GM23248 (cell line): Measurements from ENCODE around the gene FKBP1C.

Source experiments
- EZH2 ChIP-seq: fragments of 200-600 bp; sonication (generic); IDR thresholded peaks from 2 replicates; pipeline ENCODE4 v1.6.1; 2018; ENCODE audit warnings: antibody characterized with exemption, mild to moderate bottlenecking; ENCODE audit not compliant: insufficient read depth, poor library complexity, severe bottlenecking
- EZH2phosphoT487 ChIP-seq: fragments of 200-600 bp; sonication (generic); IDR thresholded peaks from 2 replicates; pipeline ENCODE4 v1.6.1; 2018; ENCODE audit warnings: antibody characterized with exemption, moderate library complexity, mild to moderate bottlenecking, low read depth; ENCODE audit not compliant: insufficient read depth

DNA sequence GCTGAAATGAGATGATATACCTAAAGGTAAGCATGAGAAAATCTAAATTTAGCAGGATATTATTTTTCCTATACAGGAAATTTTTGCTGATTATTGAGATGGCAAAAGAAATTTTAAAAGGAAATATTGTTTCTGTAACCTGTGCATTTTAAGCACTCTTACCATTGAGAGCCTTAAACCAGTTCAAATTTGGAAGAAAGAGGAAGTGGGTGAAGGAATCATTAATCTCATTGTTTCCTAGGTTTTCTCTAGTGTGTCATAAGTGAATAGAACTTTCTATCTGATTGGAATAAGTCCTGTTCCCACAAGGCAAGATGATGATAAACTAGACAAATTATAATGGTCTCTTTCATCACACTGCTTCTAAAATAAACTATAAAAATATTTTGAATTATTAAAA is 22.4 kb upstream of the FKBP1C start:
- TF ChIP-seq EZH2: no peak
- TF ChIP-seq EZH2phosphoT487: no peak
